HG03378 (cell line): ENCODE measurements around the gene ILF2.
"Not testable (repeated sequence)": the region's sequence is repeated elsewhere in the genome, so short reads cannot be mapped to it uniquely, and the experiment has no call there.

Source experiments
- ATAC-seq: cut with Tn5 transposase; IDR thresholded peaks from one replicate; pipeline ENCODE4 v1.9.1; 2021; ENCODE audit warnings: mild to moderate bottlenecking, moderate library complexity; ENCODE audit not compliant: unreplicated experiment

The ILF2 gene

DNA sequence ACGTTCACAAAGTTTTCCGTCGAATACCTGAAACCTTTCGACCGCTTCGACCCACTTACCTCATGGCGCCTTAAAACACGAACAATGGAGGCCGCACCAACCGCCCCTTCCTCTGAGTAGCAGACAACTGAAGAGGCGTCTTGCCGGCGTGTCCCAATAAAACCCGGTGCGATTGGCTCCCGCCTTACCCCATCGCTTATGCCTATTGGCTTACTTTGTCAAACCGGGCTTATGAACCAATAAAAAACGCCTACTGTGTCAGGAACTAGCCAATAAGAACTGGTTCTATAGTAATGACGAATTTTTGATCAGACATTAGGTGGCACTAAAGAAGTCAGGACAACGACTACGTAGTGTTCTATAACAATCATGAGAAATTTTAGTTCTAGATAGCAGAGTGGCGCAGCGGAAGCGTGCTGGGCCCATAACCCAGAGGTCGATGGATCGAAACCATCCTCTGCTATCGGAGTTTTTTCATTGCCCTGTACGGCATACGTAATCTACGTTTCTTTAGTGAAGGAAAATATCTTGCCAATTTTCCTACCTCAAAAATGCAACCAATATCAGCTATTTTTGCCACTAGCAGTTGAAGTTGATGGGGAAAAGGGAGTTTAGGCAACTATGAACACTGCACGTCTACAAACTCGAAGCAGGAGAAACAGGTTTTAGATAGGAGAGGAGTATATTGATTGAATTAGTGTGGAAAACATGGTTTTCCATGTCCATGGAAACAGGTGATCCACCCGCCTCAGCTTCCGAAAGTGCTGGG is at the start of gene ILF2:
Gene ILF2, minus strand, starts transcription at position 135 of the 769 bp plus-strand sequence. Its CDS starts 71 bp downstream, at position 64.
- ATAC-seq, result peak; percentile 94

DNA sequence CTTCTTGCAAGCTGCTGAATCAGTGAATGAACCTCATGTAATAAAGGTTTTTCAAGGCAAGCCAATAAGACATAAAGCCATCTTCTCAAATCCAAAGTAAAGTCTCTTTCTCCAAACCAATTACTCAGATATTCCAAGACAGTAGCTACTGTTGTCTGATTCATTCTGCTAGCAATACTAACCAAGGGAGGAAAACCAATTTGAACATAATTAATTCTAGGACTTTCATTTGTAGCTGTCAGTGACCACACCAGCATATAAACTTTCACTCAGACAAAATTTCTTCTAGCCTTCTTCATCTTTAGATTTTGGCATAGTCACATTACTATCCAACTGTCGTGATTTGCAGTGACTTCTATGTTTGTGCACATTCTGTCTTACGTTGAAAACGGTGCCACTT is 46.5 kb upstream of the ILF2 start:
- no peak for ATAC-seq

DNA sequence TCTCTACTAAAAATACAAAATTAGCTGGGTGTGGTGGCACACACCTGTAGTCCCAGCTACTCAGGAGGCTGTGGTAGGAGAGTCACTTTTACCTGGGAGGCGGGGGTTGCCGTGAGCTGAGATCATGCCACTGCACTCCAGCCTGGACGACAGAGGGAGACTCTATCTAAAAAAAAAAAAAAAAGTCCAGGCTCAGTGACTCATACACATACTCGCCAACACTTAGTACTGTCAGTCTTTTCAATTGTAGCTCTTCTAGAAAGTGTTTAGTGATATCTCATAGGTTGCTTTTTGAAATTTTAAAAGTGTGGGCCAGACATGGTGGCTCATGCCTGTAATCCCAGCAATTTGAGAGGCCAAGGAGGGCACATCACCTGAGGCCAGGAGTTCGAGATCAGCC is 45.4 kb upstream of the ILF2 start:
- ATAC-seq, result not testable (repeated sequence)

DNA sequence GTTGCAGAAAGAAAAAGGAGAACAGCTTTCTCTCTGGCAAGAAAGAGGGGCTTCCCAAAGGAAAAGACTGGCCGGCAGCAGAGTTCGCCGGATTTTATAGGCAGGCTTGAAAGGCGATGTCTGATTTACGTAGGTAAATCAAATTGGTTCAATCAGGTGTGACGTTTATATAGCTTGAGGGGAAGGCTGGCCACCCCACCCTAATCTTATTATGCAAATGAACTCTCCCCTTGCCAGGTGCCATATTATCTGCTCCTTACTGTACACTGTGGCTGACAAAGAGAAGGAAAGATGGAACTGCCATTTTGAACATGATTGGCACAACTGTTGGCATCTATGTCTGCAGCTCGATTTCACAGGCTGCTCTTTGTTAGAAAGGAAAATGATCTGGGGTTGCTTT is 40.2 kb upstream of the ILF2 start:
- ATAC-seq, result no peak

DNA sequence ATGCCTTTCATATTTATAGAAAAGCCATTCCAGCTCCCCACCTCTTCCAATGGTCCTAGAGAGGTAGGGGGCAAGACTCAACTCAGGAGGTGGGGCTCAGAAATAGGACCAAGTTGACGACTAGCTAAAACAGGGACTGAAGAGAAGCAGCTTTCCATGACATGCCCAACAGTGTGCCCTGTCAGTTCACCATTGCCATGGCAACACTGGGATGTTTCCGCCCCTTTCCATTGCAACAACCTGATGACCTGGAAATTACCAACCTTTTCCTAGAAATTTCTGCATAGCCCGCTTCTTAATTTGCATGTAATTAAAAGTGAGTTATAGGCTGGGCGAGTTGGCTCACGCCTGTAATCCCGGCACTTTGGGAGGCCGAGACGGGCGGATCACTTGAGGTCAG is 34.7 kb upstream of the ILF2 start:
- ATAC-seq, result no peak

DNA sequence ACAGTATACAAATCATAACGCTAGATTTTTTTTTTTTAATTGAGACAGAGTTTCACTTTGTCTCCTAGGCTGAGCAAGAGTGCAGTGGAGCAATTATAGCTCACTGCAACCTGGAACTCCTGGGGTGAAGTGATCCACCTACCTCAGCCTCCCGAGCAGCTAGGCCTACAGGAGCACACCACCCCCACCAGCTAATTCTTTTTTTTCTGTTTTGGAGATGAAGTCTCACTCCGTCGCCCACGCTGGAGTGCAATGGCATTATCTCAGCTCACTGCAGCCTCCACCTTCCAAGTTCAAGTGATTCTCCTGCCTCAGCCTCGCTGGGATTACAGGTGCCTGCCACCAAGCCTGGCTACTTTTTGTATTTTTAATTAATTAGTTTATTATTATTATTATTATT is 29.0 kb upstream of the ILF2 start:
- ATAC-seq, result no peak

DNA sequence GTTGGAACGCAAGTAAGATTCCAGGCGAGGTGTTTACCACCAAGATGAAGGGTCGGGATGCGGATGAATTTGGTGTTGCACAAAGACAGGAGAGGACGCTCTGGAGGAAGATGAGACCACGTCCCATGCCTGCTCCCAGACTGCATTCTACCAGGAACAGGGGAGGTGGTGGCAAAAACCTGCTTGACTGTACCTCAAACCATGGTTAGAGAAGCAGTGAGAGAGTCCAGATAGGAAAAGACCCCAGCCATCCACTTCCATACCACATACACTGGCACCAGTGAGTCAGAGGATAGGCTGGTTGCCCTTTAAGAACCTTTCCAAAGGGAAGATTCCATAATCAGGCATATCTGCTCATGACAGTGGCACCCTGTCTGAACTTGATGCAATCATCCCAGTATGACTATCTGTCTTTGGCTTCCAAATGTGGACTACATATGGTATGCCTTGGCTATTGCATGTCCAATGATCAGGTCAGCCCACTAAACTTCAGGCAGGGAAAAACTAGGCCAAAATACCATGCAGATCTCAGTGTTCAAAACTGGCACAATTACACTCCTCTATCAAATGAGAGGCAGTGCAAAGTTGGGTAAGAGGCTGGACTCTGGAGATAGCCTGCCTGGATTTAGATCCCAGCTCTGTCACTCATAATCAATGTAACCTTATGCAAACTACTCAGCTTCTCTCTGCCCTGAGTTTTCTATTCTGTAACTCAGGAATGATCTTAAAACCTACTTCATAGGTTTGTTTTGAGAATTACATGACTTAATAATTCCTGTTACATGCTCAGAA is 28.3 kb upstream of the ILF2 start:
- no peak for ATAC-seq

DNA sequence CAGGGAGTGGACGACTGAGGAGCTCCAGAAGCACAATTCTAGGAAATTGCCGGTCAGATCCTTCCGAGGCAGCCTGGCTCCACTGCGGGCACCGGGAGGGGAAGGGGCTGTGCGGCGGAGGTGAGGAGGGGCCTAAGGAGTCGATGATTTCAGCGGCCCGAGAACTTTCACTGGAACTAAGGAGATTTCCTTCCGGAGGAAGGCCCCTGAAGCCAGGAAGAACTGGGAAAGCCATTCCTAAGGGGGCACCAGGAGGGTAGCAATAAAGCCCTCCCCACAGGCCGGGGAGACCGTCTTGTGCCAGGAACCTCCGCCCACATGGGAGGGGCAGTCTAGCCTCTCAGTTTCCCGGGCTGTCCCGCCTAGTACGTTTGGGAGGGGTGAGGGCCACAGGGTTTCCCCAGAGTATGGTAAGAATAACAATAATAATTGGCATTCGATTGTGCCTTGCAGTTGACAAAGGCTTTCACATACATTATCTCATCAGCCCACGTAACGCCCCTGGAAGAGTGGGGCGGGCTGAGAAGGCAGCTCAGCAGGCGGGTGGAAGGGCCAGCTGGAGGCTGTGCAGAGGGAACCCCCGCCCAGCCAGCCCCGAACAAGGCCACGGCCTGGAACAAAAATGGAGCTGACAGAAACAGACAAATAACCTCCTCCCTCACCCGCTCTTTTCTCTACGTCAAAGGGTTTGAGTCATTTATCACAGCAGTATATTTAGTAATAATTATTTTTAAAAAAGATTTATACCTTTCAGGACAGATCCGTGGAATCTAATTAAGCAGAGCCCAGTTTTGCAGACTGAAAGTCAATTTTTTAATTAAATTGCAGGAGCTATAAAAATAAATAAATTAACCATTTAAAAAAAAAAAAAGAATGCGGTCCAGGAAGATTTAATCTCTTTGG is 27.5 kb upstream of the ILF2 start:
- ATAC-seq, result no peak

DNA sequence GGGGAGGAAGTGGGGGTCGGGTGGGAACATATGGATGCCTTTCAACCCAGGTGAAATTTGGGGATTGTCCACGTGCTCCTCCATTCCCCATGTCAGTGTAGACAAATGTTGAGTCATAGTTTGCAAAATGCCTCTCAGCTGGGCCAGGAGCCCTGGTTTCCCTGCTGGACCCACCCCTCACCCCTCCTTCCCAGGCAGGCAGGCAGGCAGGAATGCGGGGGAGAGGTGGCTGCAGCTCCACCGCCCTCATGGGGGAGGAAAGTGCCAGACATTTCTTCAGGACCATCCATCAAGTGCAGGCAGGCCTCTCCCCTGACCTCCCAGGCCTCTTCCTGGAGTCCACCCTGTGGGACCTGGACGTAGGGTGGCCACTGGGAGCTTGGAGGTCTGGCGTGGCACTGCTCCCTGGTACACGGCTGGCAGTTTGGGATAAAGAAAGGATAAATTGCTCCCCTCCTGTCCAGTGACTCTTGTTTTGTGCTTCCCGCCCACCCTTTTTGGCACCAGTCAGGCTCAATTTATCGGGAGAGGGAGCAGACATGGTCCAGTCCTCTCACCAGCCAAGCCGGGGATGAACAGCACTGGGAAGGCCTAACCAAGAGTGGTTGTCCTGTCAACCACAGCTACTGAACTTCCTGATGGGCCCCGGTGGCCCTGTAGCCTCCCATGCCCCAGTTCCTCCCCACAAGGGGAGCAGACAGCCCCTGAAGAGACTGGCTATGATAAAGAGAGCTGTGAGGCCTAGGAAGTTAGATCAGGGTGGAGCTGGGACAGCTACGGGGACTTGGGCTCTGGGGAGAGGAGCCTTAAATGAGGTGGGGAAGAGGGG is 26.6 kb upstream of the ILF2 start:
- ATAC-seq, result no peak

DNA sequence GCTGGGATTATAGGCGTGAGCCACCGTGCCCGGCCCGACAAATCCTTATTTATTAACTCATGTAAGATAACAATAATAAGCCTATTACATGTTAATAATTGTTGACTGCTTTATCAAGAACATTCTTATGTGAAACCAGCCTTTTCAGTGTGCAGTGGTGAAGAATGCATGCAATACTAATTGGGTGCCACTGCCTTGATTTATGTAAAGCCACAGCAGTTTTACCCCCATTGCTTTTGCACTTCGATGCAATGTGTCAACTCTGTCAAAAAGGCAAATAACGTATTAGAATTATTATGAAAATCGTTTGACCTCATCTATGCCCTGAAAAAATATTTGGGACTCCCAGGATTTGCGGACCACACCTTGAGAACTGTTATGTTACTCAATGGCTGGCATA is 25.9 kb upstream of the ILF2 start:
- ATAC-seq, result no peak

DNA sequence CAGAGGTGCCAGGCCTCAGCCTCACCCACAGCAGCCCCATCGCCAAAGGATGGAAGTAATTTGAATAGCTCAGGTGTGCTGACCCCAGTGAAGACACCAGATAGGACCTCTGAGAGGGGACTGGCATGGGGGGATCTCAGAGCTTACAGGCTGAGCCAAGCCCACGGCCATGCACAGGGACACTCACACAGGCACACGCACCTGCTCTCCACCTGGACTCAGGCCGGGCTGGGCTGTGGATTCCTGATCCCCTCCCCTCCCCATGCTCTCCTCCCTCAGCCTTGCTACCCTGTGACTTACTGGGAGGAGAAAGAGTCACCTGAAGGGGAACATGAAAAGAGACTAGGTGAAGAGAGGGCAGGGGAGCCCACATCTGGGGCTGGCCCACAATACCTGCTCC is 22.7 kb upstream of the ILF2 start:
- no peak for ATAC-seq

DNA sequence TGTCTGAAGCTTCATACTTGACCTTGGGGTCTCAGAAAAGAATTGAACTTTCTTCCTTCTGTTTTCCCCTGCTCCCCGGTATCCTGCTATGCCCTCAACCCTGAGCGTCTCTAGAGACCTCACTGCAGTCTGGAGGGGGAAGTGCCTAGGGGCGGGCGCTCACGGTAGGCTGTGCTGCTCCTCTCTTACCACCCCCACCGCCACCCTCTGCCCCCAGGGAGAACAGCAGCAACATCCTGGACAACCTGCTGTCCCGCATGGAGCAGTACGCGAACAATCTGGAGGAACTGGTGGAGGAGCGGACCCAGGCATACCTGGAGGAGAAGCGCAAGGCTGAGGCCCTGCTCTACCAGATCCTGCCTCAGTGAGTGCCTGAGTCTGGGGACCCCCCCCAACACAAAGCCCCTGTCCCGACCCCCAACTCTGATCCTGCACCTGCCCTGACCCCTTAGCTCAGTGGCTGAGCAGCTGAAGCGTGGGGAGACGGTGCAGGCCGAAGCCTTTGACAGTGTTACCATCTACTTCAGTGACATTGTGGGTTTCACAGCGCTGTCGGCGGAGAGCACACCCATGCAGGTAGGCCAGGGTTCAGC is 18.0 kb upstream of the ILF2 start:
- no peak for ATAC-seq

DNA sequence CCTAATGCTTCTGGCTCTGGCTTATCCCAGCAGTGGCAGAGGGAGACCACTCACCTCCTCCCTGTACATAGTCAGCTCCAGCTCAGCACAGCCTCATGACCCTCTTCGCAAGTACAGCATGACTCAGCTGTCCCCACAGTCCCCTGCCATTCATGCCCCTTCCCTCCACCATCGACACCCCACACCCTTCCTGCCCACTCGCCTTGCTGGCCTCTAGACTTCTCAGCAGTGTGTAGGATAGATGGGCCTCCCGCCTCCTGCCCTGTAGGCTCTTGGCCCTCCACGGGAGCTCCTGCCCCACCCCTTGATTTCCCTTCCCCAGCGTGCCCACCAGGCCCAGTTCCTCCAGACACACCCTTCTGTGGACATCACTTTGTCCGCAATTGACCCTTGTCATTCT is 17.5 kb upstream of the ILF2 start:
- ATAC-seq, result no peak

DNA sequence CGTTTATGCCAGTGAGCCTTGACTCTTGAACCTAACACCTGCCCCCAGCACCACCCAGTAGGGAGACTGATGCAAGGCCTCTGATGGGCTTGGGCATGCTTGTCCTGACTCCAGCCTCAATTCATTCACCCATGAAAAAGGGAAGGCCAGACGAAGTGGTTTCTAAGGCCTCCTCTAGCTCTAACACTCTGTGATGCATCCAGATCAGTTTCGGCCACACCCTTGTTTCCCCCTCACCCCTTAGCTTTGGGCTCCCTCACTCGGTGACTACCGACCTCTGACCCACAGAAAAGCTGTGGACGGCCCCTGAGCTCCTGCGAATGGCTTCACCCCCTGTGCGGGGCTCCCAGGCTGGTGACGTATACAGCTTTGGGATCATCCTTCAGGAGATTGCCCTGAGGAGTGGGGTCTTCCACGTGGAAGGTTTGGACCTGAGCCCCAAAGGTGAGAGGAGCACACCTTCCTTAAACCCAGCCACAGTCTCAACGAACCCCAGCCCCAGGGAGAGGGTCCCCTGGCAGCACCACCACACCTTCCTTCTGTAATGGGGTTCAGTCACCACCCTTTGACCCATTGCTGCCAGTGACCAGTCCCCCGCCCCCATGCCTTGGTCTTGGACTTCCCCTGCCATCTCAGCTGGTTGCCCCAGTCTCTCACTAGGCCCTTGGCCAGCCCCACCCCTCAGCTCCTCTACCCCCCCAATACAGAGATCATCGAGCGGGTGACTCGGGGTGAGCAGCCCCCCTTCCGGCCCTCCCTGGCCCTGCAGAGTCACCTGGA is 16.7 kb upstream of the ILF2 start:
- ATAC-seq, result no peak

DNA sequence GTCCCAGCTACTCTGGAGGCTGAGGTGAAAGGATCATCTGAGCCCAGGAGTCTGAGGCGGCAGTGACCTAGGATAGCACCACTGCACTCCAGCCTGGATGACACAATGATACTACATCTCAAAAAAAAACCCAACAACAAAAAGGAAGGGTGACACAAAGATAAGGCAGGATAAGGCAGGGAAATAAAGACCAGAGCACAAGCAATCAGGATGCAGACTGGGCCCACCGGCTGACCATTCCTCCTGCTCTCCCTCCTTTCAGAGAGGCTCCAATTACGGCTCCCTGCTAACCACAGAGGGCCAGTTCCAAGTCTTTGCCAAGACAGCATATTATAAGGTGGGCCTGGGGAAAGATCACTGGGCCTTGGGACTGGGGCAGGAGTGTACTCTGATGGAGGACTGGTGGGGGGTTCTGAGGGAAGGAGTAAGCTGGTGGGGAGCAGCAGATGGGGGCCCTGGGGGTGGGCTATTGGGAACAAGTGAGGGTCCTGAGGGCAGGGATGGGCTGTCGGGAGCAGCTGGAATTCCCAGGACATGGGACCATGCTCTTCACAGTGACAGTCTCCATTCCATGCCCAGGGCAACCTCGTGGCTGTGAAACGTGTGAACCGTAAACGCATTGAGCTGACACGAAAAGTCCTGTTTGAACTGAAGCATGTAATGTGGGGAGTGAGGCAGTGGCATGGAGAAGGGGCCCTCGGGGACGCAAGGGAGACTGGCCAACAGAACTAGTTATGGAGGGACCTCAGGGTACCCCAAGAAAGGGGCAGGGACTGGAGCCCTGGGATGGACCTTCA is 14.9 kb upstream of the ILF2 start:
- no peak for ATAC-seq

DNA sequence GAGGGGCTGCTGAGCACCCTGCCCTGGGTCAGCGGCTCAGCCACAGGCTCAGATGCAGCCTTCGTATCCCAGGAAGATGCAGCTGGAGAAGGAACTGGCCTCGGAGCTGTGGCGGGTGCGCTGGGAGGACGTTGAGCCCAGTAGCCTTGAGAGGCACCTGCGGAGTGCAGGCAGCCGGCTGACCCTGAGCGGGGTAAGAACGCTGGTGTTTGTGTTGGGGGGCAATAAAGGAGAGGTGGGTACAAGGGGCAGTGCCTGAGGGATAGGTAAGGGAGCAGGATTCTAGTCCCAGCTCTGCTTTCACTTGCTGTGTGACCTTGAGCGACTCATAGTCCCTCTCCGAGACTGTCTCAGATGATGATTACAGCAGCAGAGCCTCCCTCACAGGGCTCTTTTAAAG is 14.1 kb upstream of the ILF2 start:
- no peak for ATAC-seq

DNA sequence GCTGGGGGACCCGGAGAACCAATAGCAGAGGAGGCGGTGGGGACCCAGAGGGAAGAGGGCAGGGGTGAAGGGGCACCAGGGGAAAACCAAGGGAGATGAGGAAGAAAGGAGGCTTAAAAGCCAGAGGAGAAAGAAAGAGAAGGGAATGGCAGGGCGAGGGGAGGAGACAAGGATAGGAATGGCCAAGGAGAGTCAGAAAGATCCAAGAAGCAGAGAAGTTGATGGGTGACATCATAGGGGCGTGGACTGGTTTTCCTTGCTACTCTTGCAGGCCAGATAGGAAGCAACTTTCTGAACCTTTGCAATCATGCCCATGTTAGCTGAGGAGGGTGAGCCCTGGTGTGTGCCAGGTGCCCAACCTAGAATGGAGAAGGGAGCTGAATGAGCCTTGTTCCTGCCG is 13.1 kb upstream of the ILF2 start:
- no peak for ATAC-seq

DNA sequence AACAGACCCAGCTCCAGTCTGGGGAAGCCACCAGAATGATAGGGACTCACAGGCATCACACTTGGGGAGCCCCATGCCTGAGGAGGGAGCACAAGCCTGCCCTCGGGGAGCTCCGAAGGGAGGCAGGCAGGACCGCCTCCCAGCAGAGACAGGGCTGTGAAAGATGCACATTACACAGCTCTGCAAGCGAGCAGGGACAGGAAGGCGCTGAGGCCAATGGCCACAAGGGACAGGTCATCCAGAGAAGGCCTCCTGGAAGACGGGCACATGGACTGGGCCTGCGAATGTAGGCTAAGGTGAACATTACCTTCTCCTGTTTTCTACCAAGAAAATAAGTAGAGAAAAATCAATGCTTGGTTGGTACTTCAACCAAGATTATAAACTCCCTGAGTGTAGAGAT is 11.9 kb upstream of the ILF2 start:
- no peak for ATAC-seq

DNA sequence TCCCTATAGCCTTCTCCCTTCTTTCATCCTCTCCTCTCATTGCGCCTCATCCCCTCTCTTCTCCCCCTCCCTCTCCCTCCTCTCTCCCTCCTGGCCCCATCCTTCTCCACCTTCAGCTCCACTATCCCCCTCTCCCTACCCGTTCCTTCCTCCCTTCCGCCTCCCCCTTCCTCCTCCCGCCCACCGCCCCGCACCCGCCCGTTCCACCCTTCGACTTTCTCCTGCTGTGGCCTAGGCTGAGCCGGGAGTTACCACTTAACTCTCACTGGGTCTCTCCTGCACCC is 9.3 kb upstream of the ILF2 start:
- no peak for ATAC-seq
